ENCODE results near the gene DBN1. TPM values are rescaled to one million over a fixed set of nuclear protein-coding genes. Genes with fewer than 3 reads are reported as not detected.

DBN1 gene
- total RNA-seq, 2 experiments from 2014 or later: 29.5 to 41.2 TPM

Other genes with a start within 250 kb of the DBN1 start
- 10 to 100 TPM; 10.9 to 21.0 TPM for gene RAB24, start 169.9 kb downstream of the DBN1 start, total RNA-seq
- gene PRELID1, start 169.8 kb downstream of the DBN1 start, total RNA-seq: 100 to 1,000 TPM; 266 to 362 TPM
- gene MXD3, start 161.7 kb downstream of the DBN1 start, total RNA-seq: 10 to 100 TPM; 21.3 to 27.2 TPM
- gene LMAN2, start 122.0 kb downstream of the DBN1 start, total RNA-seq: 10 to 100 TPM; 74.5 to 92.1 TPM
- 10 to 100 TPM; 43.8 to 62.0 TPM for gene RGS14, start 115.7 kb downstream of the DBN1 start, total RNA-seq
- under 1 TPM in 1 of 2 experiments, not detected in 1; 0.14 TPM for gene SLC34A1, start 89.2 kb downstream of the DBN1 start, total RNA-seq
- not detected for gene PFN3, start 73.0 kb downstream of the DBN1 start, total RNA-seq
- 1 to 10 TPM; 3.4 to 4.9 TPM for gene F12, start 64.1 kb downstream of the DBN1 start, total RNA-seq
- gene GRK6, start 47.0 kb downstream of the DBN1 start, total RNA-seq: 100 to 1,000 TPM; 110 to 141 TPM
- 10 to 100 TPM; 12.3 to 13.0 TPM for gene PRR7, start 26.8 kb downstream of the DBN1 start, total RNA-seq
- gene PDLIM7, start 24.0 kb upstream of the DBN1 start, total RNA-seq: 10 to 100 TPM; 41.9 to 50.2 TPM
- gene DOK3, start 36.2 kb upstream of the DBN1 start, total RNA-seq: 1 to 10 TPM; 4.2 to 4.8 TPM
- gene DDX41, start 43.3 kb upstream of the DBN1 start, total RNA-seq: 100 to 1,000 TPM; 192 to 197 TPM
- 10 to 100 TPM; 63.6 to 77.7 TPM for gene FAM193B, start 80.9 kb upstream of the DBN1 start, total RNA-seq
- 100 to 1,000 TPM in 1 of 2 experiments, 10 to 100 TPM in 1; 83.2 to 109 TPM for gene TMED9, start 118.6 kb upstream of the DBN1 start, total RNA-seq
- 10 to 100 TPM; 16.3 to 18.1 TPM for gene B4GALT7, start 126.5 kb upstream of the DBN1 start, total RNA-seq